Measurements from ENCODE around the gene KLF11. TPM values are rescaled to one million over a fixed set of nuclear protein-coding genes. Genes with fewer than 3 reads are reported as not detected.

Gene KLF11
- total RNA-seq, 3 donors from 2014 or later (not counting 1 experiment from before 2014, with no cell fraction given) = 47.3 to 85.8 (median 49.3) TPM

DNA sequence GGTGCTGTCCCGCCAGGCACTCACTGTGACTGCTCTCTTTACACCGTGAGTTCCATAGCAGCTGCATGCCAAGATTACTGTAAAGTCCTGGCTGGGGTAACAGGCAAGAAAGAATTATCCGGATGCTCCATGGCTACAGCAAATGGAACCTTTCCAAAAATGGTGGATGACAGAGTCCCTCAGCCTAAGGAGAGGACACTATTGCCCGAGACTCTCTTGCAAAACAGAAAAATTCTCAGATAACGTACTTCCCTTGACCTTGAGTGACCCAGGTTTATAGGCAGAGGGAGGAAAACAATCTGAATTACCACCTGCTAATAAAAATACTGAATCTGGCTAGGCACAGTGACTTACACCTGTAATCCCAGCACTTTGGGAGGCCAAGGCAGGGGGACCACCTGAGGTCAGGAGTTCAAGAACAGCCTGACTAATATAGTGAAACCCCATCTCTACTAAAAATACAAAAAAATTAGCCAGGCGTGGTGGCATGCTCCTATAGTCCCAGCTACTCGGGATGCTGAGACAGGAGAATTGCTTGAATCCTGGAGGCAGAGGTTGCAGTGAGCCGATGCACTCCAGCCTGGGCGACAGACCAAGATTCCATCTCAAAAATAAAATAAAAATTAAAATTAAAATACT lies 32.3 kb downstream of the KLF11 start:
- Mint-ChIP-seq H3K9me3 (no peaks in the 10 kb centered on the region), H3K27me3 (ENCODE audit: low read depth in 2 of 2) (peaks cover 50 to 53% of the 10 kb centered on the region in 2 donors)
- H3K27me3 ChIP-seq (ENCODE audit: control insufficient read depth, insufficient read depth, low read length) = peaks cover 20% of the 10 kb centered on the region

DNA sequence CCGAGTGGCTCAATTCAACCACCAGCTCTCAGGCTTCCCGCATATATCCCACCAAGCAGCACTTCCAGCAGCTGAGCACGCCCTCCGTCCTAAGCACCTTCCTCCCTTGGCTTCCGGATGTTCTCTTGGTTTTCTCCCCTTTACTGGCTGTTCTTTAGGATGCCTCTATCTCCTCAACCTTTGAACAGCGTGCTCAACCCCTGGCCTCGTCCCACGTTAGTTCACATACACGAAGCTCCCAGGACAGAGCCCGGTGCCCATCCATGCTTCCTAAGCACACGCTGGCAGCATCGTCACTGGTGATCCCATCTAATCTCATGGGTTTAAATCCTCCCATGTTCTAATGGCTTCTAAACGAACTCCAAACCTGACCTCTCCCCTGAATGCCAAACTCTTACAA lies 33.2 kb downstream of the KLF11 start:
- H3K27me3 Mint-ChIP-seq (ENCODE audit: low read depth in 2 of 2) = peaks cover 56 to 61% of the 10 kb centered on the region in 2 donors
- no peak overlapping the region for H3K27ac Mint-ChIP-seq
- H3K4me1 Mint-ChIP-seq = peaks cover 18 to 33% of the 10 kb centered on the region in 2 donors
- no peak overlapping the region for H3K4me3 Mint-ChIP-seq
- DNase-seq (no peak), ATAC-seq (no peak)
- Histone ChIP-seq H3K27ac (ENCODE audit: low read length) (no peak overlapping the region), H3K4me3 (ENCODE audit: low read length) (no peak overlapping the region), H3K9me3 (ENCODE audit: control insufficient read depth, insufficient read depth, low read length) (no peaks in the 10 kb centered on the region), H3K36me3 (ENCODE audit: control insufficient read depth, insufficient read depth, low read length) (no peaks in the 10 kb centered on the region), H3K27me3 (ENCODE audit: control insufficient read depth, insufficient read depth, low read length) (peaks cover 23% of the 10 kb centered on the region), H3K4me1 (ENCODE audit: control insufficient read depth, insufficient read depth, low read length) (peaks cover 20% of the 10 kb centered on the region)
- intact Hi-C loops (cut with micrococcal nuclease) = no loop called here
- H3K9me3 Mint-ChIP-seq = no peaks in the 10 kb centered on the region
- no peak for TF ChIP-seq CTCF (IDR thresholded peaks at IDR 0.05)
- no peaks in the 10 kb centered on the region for H3K36me3 Mint-ChIP-seq
- WGBS (ENCODE audit: insufficient coverage) = 76% methylated on average over 13 of the region's 13 CpGs

More for the DNA sequence above, 32.3 kb downstream of the KLF11 start:
- Mint-ChIP-seq H3K27ac (no peak overlapping the region), H3K4me1 (peaks cover 10 to 25% of the 10 kb centered on the region in 2 donors), H3K4me3 (no peak overlapping the region), H3K36me3 (no peaks in the 10 kb centered on the region)
- ATAC-seq = no peak
- no peak for DNase-seq
- Histone ChIP-seq H3K27ac (ENCODE audit: low read length) (no peak overlapping the region), H3K36me3 (ENCODE audit: control insufficient read depth, insufficient read depth, low read length) (no peaks in the 10 kb centered on the region), H3K4me3 (ENCODE audit: low read length) (no peak overlapping the region), H3K4me1 (ENCODE audit: control insufficient read depth, insufficient read depth, low read length) (peaks cover 12% of the 10 kb centered on the region), H3K9me3 (ENCODE audit: control insufficient read depth, insufficient read depth, low read length) (no peaks in the 10 kb centered on the region)
- no peak for TF ChIP-seq CTCF (IDR thresholded peaks at IDR 0.05)
- WGBS (ENCODE audit: insufficient coverage) = 65% methylated on average over 7 of the region's 9 CpGs
- intact Hi-C loops (cut with micrococcal nuclease) = no loop called here

DNA sequence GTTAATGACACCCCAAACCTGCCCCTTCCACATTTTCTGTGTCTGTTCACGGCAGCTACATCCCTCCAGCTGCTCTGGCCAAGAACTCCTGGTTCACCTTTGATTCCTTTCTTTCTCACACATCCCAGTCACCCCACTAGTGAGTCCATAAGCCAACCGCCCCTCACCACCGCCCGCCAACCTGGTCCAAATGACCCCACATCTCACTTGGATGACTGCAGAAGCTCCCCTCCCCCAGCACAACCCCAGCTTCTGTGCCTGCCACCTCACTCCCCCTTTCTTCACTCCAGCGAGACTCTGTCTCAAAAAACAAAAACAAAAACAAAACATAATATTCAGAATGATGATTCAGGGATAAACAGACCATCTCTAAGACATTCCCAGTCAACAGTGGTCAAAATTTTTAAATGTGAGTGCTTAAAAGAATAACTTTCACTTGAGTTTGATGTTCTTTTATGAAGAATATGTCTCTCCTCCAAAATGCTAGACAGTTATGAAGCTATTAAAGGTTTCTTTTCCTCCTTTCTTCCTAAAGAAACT lies 33.7 kb downstream of the KLF11 start:
- Histone ChIP-seq H3K4me3 (ENCODE audit: low read length) (no peak overlapping the region), H3K36me3 (ENCODE audit: control insufficient read depth, insufficient read depth, low read length) (no peaks in the 10 kb centered on the region), H3K9me3 (ENCODE audit: control insufficient read depth, insufficient read depth, low read length) (no peaks in the 10 kb centered on the region), H3K27me3 (ENCODE audit: control insufficient read depth, insufficient read depth, low read length) (peaks cover 25% of the 10 kb centered on the region), H3K4me1 (ENCODE audit: control insufficient read depth, insufficient read depth, low read length) (peaks cover 26% of the 10 kb centered on the region), H3K27ac (ENCODE audit: low read length) (no peak overlapping the region)
- peaks cover 60 to 66% of the 10 kb centered on the region in 2 donors for H3K27me3 Mint-ChIP-seq (ENCODE audit: low read depth in 2 of 2)
- no peak overlapping the region for H3K4me3 Mint-ChIP-seq
- ATAC-seq = no peak
- no peaks in the 10 kb centered on the region for H3K9me3 Mint-ChIP-seq
- intact Hi-C loops (cut with micrococcal nuclease) = no loop called here
- peaks cover 18 to 33% of the 10 kb centered on the region in 2 donors for H3K4me1 Mint-ChIP-seq
- no peak for TF ChIP-seq CTCF (IDR thresholded peaks at IDR 0.05)
- whole genome bisulfite sequencing (ENCODE audit: insufficient coverage) = 78% methylated on average over 4 of the region's 5 CpGs
- no peak overlapping the region for H3K27ac Mint-ChIP-seq
- no peak for DNase-seq
- H3K36me3 Mint-ChIP-seq = no peaks in the 10 kb centered on the region
